K562 (cell line): ENCODE results near the gene EXOC4. TPM values are rescaled to one million over a fixed set of nuclear protein-coding genes. Genes with fewer than 3 reads are reported as not detected.

Experiments used
- ATAC-seq: fragments of 200-7000 bp; cut with Tn5 transposase; 3 replicates; pipeline ENCODE4 v1.9.1; 2020; ENCODE audit warnings: moderate library complexity
- BruUV-seq: library from RNA; stranded (reverse); fragments of 400-500 nt; replicated peaks from 2 replicates; lab custom pipeline; 2021; lab: Mats Ljungman, UMichigan
- CTCF ChIA-PET: fragments of 300-600 bp; formaldehyde crosslinking; extraction: SDS; loops from one replicate; lab custom pipeline; 2021; ENCODE audit warnings: low intra/inter-chr PET ratio; lab: Yijun Ruan, JAX
- POLR2A ChIA-PET: fragments of 300-600, 350-650 bp; sonication (Branson Sonifier 250); formaldehyde crosslinking; extraction: SDS; loops from one replicate; lab custom pipeline; 2021; ENCODE audit warnings: antibody characterized with exemption, inconsistent platforms; lab: Yijun Ruan, JAX
- DNase-seq, 4 experiments: peaks; one replicate each; pipeline versions ENCODE4 v3.0.0 to v3.0.0-alpha.2; 2011 to 2018; ENCODE audit warnings: low spot score in 3 of 4, mixed read lengths in 3 of 4; ENCODE audit errors: extremely low read depth in 1 of 4
- FAIRE-seq: peaks from 2 replicates; lab custom pipeline; 2011; peaks lifted over from hg19 to GRCh38; lab: Jason Lieb, UNC
- H2AFZ ChIP-seq: 2 replicates; pipeline ENCODE4 v1.6.0; 2011; ENCODE audit warnings: low read depth, low read length, control low read depth, inconsistent platforms
- H3K27ac ChIP-seq: fragments of 200-600 bp; 3 replicates; pipeline ENCODE4 v1.8.0; 2011; ENCODE audit warnings: low read depth, mild to moderate bottlenecking, control low read depth, inconsistent platforms, low read length, moderate library complexity, mixed read lengths; ENCODE audit errors: extremely low read depth
- H3K27me3 ChIP-seq, 2 experiments: fragments of 300-600 bp in 1 of 2; 2 replicates in 1 of 2; 3 replicates in 1 of 2; pipeline versions ENCODE4 v1.6.0 to v1.8.0; 2011; ENCODE audit warnings: inconsistent platforms in 2 of 2, low read length in 2 of 2, mild to moderate bottlenecking in 1 of 2, mixed read lengths in 1 of 2, moderate library complexity in 1 of 2; ENCODE audit not compliant: control insufficient read depth in 2 of 2, insufficient read depth in 2 of 2
- H3K36me3 ChIP-seq: fragments of 300-600 bp; 3 replicates; pipeline ENCODE4 v1.8.0; 2011; ENCODE audit warnings: mild to moderate bottlenecking, low read length, inconsistent platforms; ENCODE audit not compliant: control insufficient read depth, insufficient read depth
- H3K4me1 ChIP-seq, 2 experiments: fragments of 200-600 bp in 1 of 2; replicated peaks in 1 of 2; 2 replicates in 1 of 2; 3 replicates in 1 of 2; pipeline versions ENCODE4 v1.5.1 to v1.8.0; 2011; ENCODE audit warnings: inconsistent platforms in 2 of 2, low read length in 2 of 2, mild to moderate bottlenecking in 1 of 2, mixed read lengths in 1 of 2, moderate library complexity in 1 of 2; ENCODE audit not compliant: control insufficient read depth in 2 of 2, insufficient read depth in 2 of 2
- H3K4me2 ChIP-seq: 2 replicates; pipeline ENCODE4 v1.6.1; 2011; ENCODE audit warnings: low read length, control low read depth, inconsistent platforms, mixed read lengths; ENCODE audit not compliant: insufficient read depth
- H3K4me3 ChIP-seq: fragments of 200-600 bp; sonication (generic), shearing (Covaris generic); 2 replicates; pipeline ENCODE4 v1.5.1; 2016; ENCODE audit warnings: control low read depth, inconsistent platforms
- H3K79me2 ChIP-seq: fragments of 200-600 bp; 3 replicates; pipeline ENCODE4 v1.8.0; 2011; ENCODE audit warnings: low read length, inconsistent platforms; ENCODE audit not compliant: control insufficient read depth, insufficient read depth
- H3K9ac ChIP-seq, 2 experiments: 2 replicates each; pipeline versions ENCODE4 v1.6.0 to v1.6.1; 2011; ENCODE audit warnings: low read depth in 2 of 2, low read length in 2 of 2, control low read depth in 1 of 2, inconsistent platforms in 1 of 2, mild to moderate bottlenecking in 1 of 2, mixed read lengths in 1 of 2; ENCODE audit not compliant: insufficient read depth in 1 of 2
- H3K9me1 ChIP-seq: one replicate; pipeline ENCODE4 v1.6.0; 2011; ENCODE audit warnings: inconsistent platforms, mild to moderate bottlenecking, low read length, moderate library complexity; ENCODE audit not compliant: control insufficient read depth, insufficient read depth
- H3K9me3 ChIP-seq: replicated peaks from 2 replicates; pipeline ENCODE4 v1.5.1; 2011; ENCODE audit warnings: low read depth, low read length, inconsistent platforms; ENCODE audit not compliant: control insufficient read depth, insufficient read depth
- H4K20me1 ChIP-seq: replicated peaks from 2 replicates; pipeline ENCODE4 v1.6.1; 2011; ENCODE audit warnings: low read length, inconsistent platforms, mixed read lengths; ENCODE audit not compliant: control insufficient read depth, insufficient read depth
- AFF4 ChIP-seq: sonication (generic); formaldehyde crosslinking; IDR thresholded peaks from 2 replicates; pipeline ENCODE4 v1.8.0; 2023; ENCODE audit warnings: mild to moderate bottlenecking, missing genetic modification reagents
- MLX ChIP-seq, 2 experiments: fragments of 450-650 bp in 1 of 2; sonication (generic) in 1 of 2; formaldehyde crosslinking; conservative IDR thresholded peaks; 2 replicates each; pipeline versions ENCODE4 v1.4.0 to v1.8.1; 2020 to 2022; ENCODE audit warnings: mild to moderate bottlenecking in 1 of 2, missing genetic modification reagents in 1 of 2
- NFIX ChIP-seq: fragments of 250-450 bp; sonication (Bioruptor Pico); IDR thresholded peaks from 2 replicates; pipeline ENCODE4 v1.4.0; 2020; ENCODE audit warnings: low read depth, mild to moderate bottlenecking, moderate library complexity
- SOX6 ChIP-seq: fragments of 450-650 bp; IDR thresholded peaks from 2 replicates; pipeline ENCODE4 v1.6.1; 2014; ENCODE audit warnings: mild to moderate bottlenecking
- TRIM25 ChIP-seq: fragments of 450-650 bp; IDR thresholded peaks from 2 replicates; pipeline ENCODE4 v1.7.0; 2016; ENCODE audit warnings: borderline replicate concordance
- VEZF1 ChIP-seq: fragments of 200-800 bp; sonication (Bioruptor generic); IDR thresholded peaks from 2 replicates; pipeline ENCODE4 v1.6.1; 2017; ENCODE audit warnings: missing genetic modification characterization, missing compliant biosample characterization
- ZBTB17 ChIP-seq: fragments of 450-650 bp; formaldehyde crosslinking; IDR thresholded peaks from 2 replicates; pipeline ENCODE4 v1.4.0; 2020; ENCODE audit warnings: mild to moderate bottlenecking
- ZFX ChIP-seq: sonication (generic); formaldehyde crosslinking; IDR thresholded peaks from 2 replicates; pipeline ENCODE4 v1.8.0; 2022; ENCODE audit warnings: mild to moderate bottlenecking, missing genetic modification reagents, moderate library complexity
- ZKSCAN3 ChIP-seq: fragments of 250-450 bp; sonication (Bioruptor Pico); IDR thresholded peaks from 2 replicates; pipeline ENCODE4 v1.4.0; 2020
- ZNF584 ChIP-seq: fragments of 200-800 bp; sonication (Bioruptor generic); IDR thresholded peaks from 2 replicates; pipeline ENCODE4 v1.6.1; 2016; ENCODE audit warnings: low read depth, mild to moderate bottlenecking, missing genetic modification characterization, missing compliant biosample characterization
- WGBS: fragments of 100-300 bp; shearing (Covaris generic); methylation state at CpG from one replicate; pipeline ENCODE4 v1.1.6; 2016; ENCODE audit warnings: low coverage, mixed read lengths; ENCODE audit not compliant: insufficient coverage; ENCODE audit errors: missing lambda C conversion rate; 5-methylcytosine and 5-hydroxymethylcytosine counted together
- in situ Hi-C: fragments of 300-500 bp; cut with MboI; formaldehyde crosslinking; loops from 4 replicates; pipeline ENCODE4 v1.15.0; 2018; ENCODE audit warnings: inconsistent platforms, mixed read lengths
- intact Hi-C: fragments of 100-400 bp; cut with micrococcal nuclease; formaldehyde crosslinking; loops from 2 replicates; pipeline ENCODE4 v1.14.2; 2022
- polyA plus RNA-seq, 8 experiments: library from polyadenylated mRNA; depleted of rRNA in 4 of 8; stranded (reverse) in 5 of 8; unstranded in 3 of 8; fragments of >200 nt; fragmentation: Nextera tagmentation in 2 of 8; fragmentation: Illumina TruSeq in 1 of 8; extraction: Ambion mirVana in 2 of 8; extraction: Trizol in 1 of 8; gene quantifications; 2 replicates each; pipeline versions ENCODE4 v1.2.1 to v1.2.3, GENCODE V29; 2011 to 2014; ENCODE audit warnings: inconsistent platforms in 1 of 8, missing spikeins in 1 of 8
- total RNA-seq, 7 experiments: library from RNA; depleted of rRNA in 6 of 7; stranded (reverse); fragments of >200 nt in 6 of 7; fragmentation: Illumina TruSeq in 2 of 7; extraction: Trizol in 2 of 7; gene quantifications; 2 replicates each; pipeline versions ENCODE4 v1.2.1 to v1.2.3, GENCODE V29; 2011 to 2021; ENCODE audit warnings: low replicate concordance in 1 of 7

Gene EXOC4
- total and polyA plus RNA-seq, 9 of the 15 experiments (the other 6 are each of a cell fraction or from before 2014, with no cell fraction given): 18.5 to 73.1 (median 46.6) TPM

GRCh38 chr7:134041477-134041876 lies 788.6 kb downstream of the EXOC4 start (continued):
- no peak for TF ChIP-seq AFF4 (CRISPR knock-in tag)
- TF ChIP-seq ZBTB17 (CRISPR knock-in tag): no peak
- TF ChIP-seq NFIX (CRISPR knock-in tag): no peak

- no peak overlapping the region for H3K4me3 ChIP-seq
- no peaks in the 10 kb centered on the region for H3K79me2 ChIP-seq
- H3K9ac ChIP-seq: no peak overlapping the region
- 34% methylated on average over 4 of the region's 4 CpGs for WGBS
- ATAC-seq: no peak
- no peaks in the 10 kb centered on the region for H3K9me1 ChIP-seq
- CTCF ChIA-PET: no interaction called here
- H2AFZ ChIP-seq: no peak overlapping the region
- H3K4me2 ChIP-seq: no peak overlapping the region
- H3K4me1 ChIP-seq: peaks cover 0 to 9% of the 10 kb centered on the region in 2 experiments; a peak in 2 of 5 replicates
- no peaks in the 10 kb centered on the region for H3K27me3 ChIP-seq
- in situ Hi-C loops: no loop called here
- no peak for DNase-seq
- H4K20me1 ChIP-seq: no peaks in the 10 kb centered on the region
- no peak for FAIRE-seq
- no peaks in the 10 kb centered on the region for H3K36me3 ChIP-seq
- no TSS peak for BruUV-seq
- no peak for TF ChIP-seq ZKSCAN3
- TF ChIP-seq ZFX (CRISPR knock-in tag): no peak
- TF ChIP-seq TRIM25: no peak
- no peak for TF ChIP-seq SOX6
- no peak for TF ChIP-seq ZNF584 (CRISPR knock-in tag)
- no peak for TF ChIP-seq MLX (CRISPR knock-in tag; conservative IDR thresholded peaks at IDR 0.05)
- no peak for TF ChIP-seq VEZF1
- TF ChIP-seq, all 486 proteins: peak for 0
- intact Hi-C loops: no loop called here
- Histone ChIP-seq H3K9me3 (no peaks in the 10 kb centered on the region), H3K27ac (no peak overlapping the region)
- POLR2A ChIA-PET: interaction anchor here (1.1 to 1.6 kb wide), 2 partner anchors 10 to 20 kb away, joined by 3 to 6 read pairs; no protein-coding TSS in a partner anchor
Measured at GRCh38 chr7:134042307-134042706, 789.4 kb downstream of the EXOC4 start.
